Measurements from ENCODE around the gene RBM4. TPM values are rescaled to one million over a fixed set of nuclear protein-coding genes. Genes with fewer than 3 reads are reported as not detected.

The RBM4 gene
- total and polyA plus RNA-seq, 2 donors (not counting 1 experiment from before 2014, with no cell fraction given) = 125 to 199 TPM

Small RNA genes lying within 50 kb of the gene (small RNA-seq; reads per million reads assigned to genes)
- not detected for gene RNU4-39P (ENCODE audit: insufficient read length, low read depth, low replicate concordance)

Other genes with a start within 250 kb of the RBM4 start
- gene NPAS4, start 217.7 kb upstream of the RBM4 start, total RNA-seq = not detected in 2 replicates
- gene NPAS4, start 217.7 kb upstream of the RBM4 start, polyA plus RNA-seq = not detected in 2 replicates
- gene MRPL11, start 199.9 kb upstream of the RBM4 start, total RNA-seq = 26.7 and 29.2 TPM in 2 replicates
- 18.0 and 25.5 TPM in 2 replicates for gene MRPL11, start 199.9 kb upstream of the RBM4 start, polyA plus RNA-seq
- 15.6 and 17.0 TPM in 2 replicates for gene PELI3, start 171.8 kb upstream of the RBM4 start, total RNA-seq
- 2.9 and 3.2 TPM in 2 replicates for gene PELI3, start 171.8 kb upstream of the RBM4 start, polyA plus RNA-seq
- 21.5 and 22.7 TPM in 2 replicates for gene DPP3, start 158.3 kb upstream of the RBM4 start, total RNA-seq
- gene DPP3, start 158.3 kb upstream of the RBM4 start, polyA plus RNA-seq = 31.7 and 40.6 TPM in 2 replicates
- gene BBS1, start 128.1 kb upstream of the RBM4 start, total RNA-seq = 52.5 and 56.3 TPM in 2 replicates
- 13.7 and 20.4 TPM in 2 replicates for gene BBS1, start 128.1 kb upstream of the RBM4 start, polyA plus RNA-seq
- 32.6 and 33.2 TPM in 2 replicates for gene ZDHHC24, start 92.7 kb upstream of the RBM4 start, total RNA-seq
- gene ZDHHC24, start 92.7 kb upstream of the RBM4 start, polyA plus RNA-seq = 23.9 and 29.7 TPM in 2 replicates
- gene ACTN3, start 91.8 kb upstream of the RBM4 start, total RNA-seq = 0.17 TPM in 1 of 2 replicates, not detected in the other
- 0.22 and 0.26 TPM in 2 replicates for gene ACTN3, start 91.8 kb upstream of the RBM4 start, polyA plus RNA-seq
- 20.9 and 24.0 TPM in 2 replicates for gene CTSF, start 70.1 kb upstream of the RBM4 start, total RNA-seq
- gene CTSF, start 70.1 kb upstream of the RBM4 start, polyA plus RNA-seq = 14.6 and 16.6 TPM in 2 replicates
- 0.17 and 0.39 TPM in 2 replicates for gene CCDC87, start 45.6 kb upstream of the RBM4 start, total RNA-seq
- gene CCDC87, start 45.6 kb upstream of the RBM4 start, polyA plus RNA-seq = 0.09 TPM in 1 of 2 replicates, not detected in the other
- 87.8 and 98.5 TPM in 2 replicates for gene CCS, start 45.5 kb upstream of the RBM4 start, total RNA-seq
- 162 and 174 TPM in 2 replicates for gene CCS, start 45.5 kb upstream of the RBM4 start, polyA plus RNA-seq
- gene RBM14, start 22.1 kb upstream of the RBM4 start, total RNA-seq = 244 and 246 TPM in 2 replicates
- gene RBM14, start 22.1 kb upstream of the RBM4 start, polyA plus RNA-seq = 44.9 and 52.4 TPM in 2 replicates
- 61.3 and 66.4 TPM in 2 replicates for gene RBM4B, start 39.2 kb downstream of the RBM4 start, total RNA-seq
- 33.2 and 36.8 TPM in 2 replicates for gene RBM4B, start 39.2 kb downstream of the RBM4 start, polyA plus RNA-seq
- gene SPTBN2, start 90.5 kb downstream of the RBM4 start, total RNA-seq = 0.67 and 0.85 TPM in 2 replicates
- gene SPTBN2, start 90.5 kb downstream of the RBM4 start, polyA plus RNA-seq = 1.2 and 2.1 TPM in 2 replicates
- 31.6 and 34.3 TPM in 2 replicates for gene RCE1, start 204.7 kb downstream of the RBM4 start, total RNA-seq
- 49.1 and 59.7 TPM in 2 replicates for gene RCE1, start 204.7 kb downstream of the RBM4 start, polyA plus RNA-seq
- 7.1 and 10.6 TPM in 2 replicates for gene LRFN4, start 218.4 kb downstream of the RBM4 start, total RNA-seq
- gene LRFN4, start 218.4 kb downstream of the RBM4 start, polyA plus RNA-seq = 9.4 and 12.1 TPM in 2 replicates